HCT116 (cell line): ENCODE results near the gene ST6GALNAC5. TPM values are rescaled to one million over a fixed set of nuclear protein-coding genes. Genes with fewer than 3 reads are reported as not detected.
A peak's percentile ranks its signal among the peaks of the same experiment; 100 is the strongest.

ENCODE experiments used
- ATAC-seq: fragments of 200-7000 bp; cut with Tn5 transposase; 2 replicates; pipeline ENCODE4 v1.9.1; 2020; ENCODE audit warnings: mild to moderate bottlenecking, moderate library complexity
- BruUV-seq: library from RNA; stranded (reverse); fragments of 400-500 nt; replicated peaks from 2 replicates; lab custom pipeline; 2021; lab: Mats Ljungman, UMichigan
- CTCF ChIA-PET: fragments of 300-600 bp; sonication (Branson Sonifier 250); formaldehyde crosslinking; loops from one replicate; lab custom pipeline; 2021; ENCODE audit warnings: antibody characterized with exemption; lab: Charles Lee
- POLR2A ChIA-PET: fragments of 300-600, 350-600 bp; sonication (Branson Sonifier 250); formaldehyde crosslinking; loops from one replicate; lab custom pipeline; 2021; ENCODE audit warnings: antibody characterized with exemption; lab: Charles Lee
- RAD21 ChIA-PET, 2 experiments: fragments of 300-600 bp; sonication (Branson Sonifier 250); formaldehyde crosslinking; loops; one replicate each; lab custom pipeline; 2023; ENCODE audit warnings: low total read pairs in 2 of 2; ENCODE audit not compliant: uncharacterized antibody in 2 of 2, unreplicated experiment in 2 of 2, low non-redundant PET in 1 of 2; lab: Charles Lee
- DNase-seq: peaks from one replicate; pipeline ENCODE4 v3.0.0-alpha.2; 2010; ENCODE audit warnings: low read depth, low spot score
- H2AFZ ChIP-seq: fragments of 200-600 bp; shearing (Covaris generic), sonication (generic); 2 replicates; pipeline ENCODE4 v1.6.1; 2017; ENCODE audit warnings: low read depth, mixed run types, mixed read lengths, antibody characterized with exemption, low read length; ENCODE audit not compliant: poor library complexity, severe bottlenecking
- H3K27ac ChIP-seq: 2 replicates; pipeline ENCODE4 v1.5.1; 2012; ENCODE audit warnings: low read depth, low read length
- H3K27me3 ChIP-seq: fragments of 200-600 bp; sonication (generic); 2 replicates; pipeline ENCODE4 v1.6.1; 2016; ENCODE audit warnings: mixed run types, low read length, mixed read lengths; ENCODE audit not compliant: insufficient read depth
- H3K36me3 ChIP-seq, 2 experiments: fragments of 200-500 bp in 1 of 2; fragments of 200-600 bp in 1 of 2; sonication (Bioruptor generic) in 1 of 2; sonication (generic) in 1 of 2; 2 replicates each; pipeline versions ENCODE4 v1.5.1 to v1.6.1; 2014 to 2016; ENCODE audit warnings: low read length in 2 of 2, inconsistent platforms in 1 of 2, mixed read lengths in 1 of 2, mixed run types in 1 of 2; ENCODE audit not compliant: insufficient read depth in 2 of 2, control insufficient read depth in 1 of 2
- H3K4me1 ChIP-seq, 2 experiments: fragments of 200-600 bp in 1 of 2; sonication (generic) in 1 of 2; 2 replicates each; pipeline versions ENCODE4 v1.5.1 to v1.6.1; 2012 to 2017; ENCODE audit warnings: low read length in 2 of 2, inconsistent platforms in 1 of 2, mild to moderate bottlenecking in 1 of 2, mixed read lengths in 1 of 2, mixed run types in 1 of 2, moderate library complexity in 1 of 2; ENCODE audit not compliant: insufficient read depth in 2 of 2, control insufficient read depth in 1 of 2
- H3K4me2 ChIP-seq: fragments of 200-600 bp; sonication (generic); 2 replicates; pipeline ENCODE4 v1.6.1; 2017; ENCODE audit warnings: mixed run types, low read length, mixed read lengths
- H3K4me3 ChIP-seq, 2 experiments: fragments of 200-600 bp in 1 of 2; sonication (generic) in 1 of 2; replicated peaks in 1 of 2; 2 replicates each; pipeline ENCODE4 v1.5.1; 2011 to 2016; ENCODE audit warnings: low read length in 2 of 2, control low read depth in 1 of 2, low read depth in 1 of 2, mild to moderate bottlenecking in 1 of 2, mixed read lengths in 1 of 2, mixed run types in 1 of 2
- H3K79me2 ChIP-seq: fragments of 200-600 bp; sonication (generic); 2 replicates; pipeline ENCODE4 v1.6.1; 2017; ENCODE audit warnings: mild to moderate bottlenecking, mixed run types, low read length, moderate library complexity, mixed read lengths; ENCODE audit not compliant: insufficient read depth
- H3K9ac ChIP-seq: fragments of 200-600 bp; sonication (generic); 2 replicates; pipeline ENCODE4 v1.6.1; 2016; ENCODE audit warnings: low read length, mixed read lengths
- H3K9me2 ChIP-seq: fragments of 200-600 bp; sonication (generic), shearing (Covaris generic); 2 replicates; pipeline ENCODE4 v1.6.1; 2017; ENCODE audit warnings: mixed run types, mild to moderate bottlenecking, moderate library complexity; ENCODE audit not compliant: insufficient read depth
- H3K9me3 ChIP-seq, 2 experiments: fragments of 200-500 bp in 1 of 2; fragments of 200-600 bp in 1 of 2; sonication (Bioruptor generic) in 1 of 2; sonication (generic) in 1 of 2; 2 replicates each; pipeline ENCODE4 v1.6.1; 2014 to 2017; ENCODE audit warnings: low read length in 2 of 2, mixed read lengths in 2 of 2, inconsistent platforms in 1 of 2, low read depth in 1 of 2, mild to moderate bottlenecking in 1 of 2, mixed run types in 1 of 2, moderate library complexity in 1 of 2; ENCODE audit not compliant: control insufficient read depth in 1 of 2, insufficient read depth in 1 of 2
- H4K20me1 ChIP-seq: fragments of 200-600 bp; sonication (generic), shearing (Covaris generic); 2 replicates; pipeline ENCODE4 v1.6.1; 2017; ENCODE audit warnings: mixed run types, mild to moderate bottlenecking, moderate library complexity; ENCODE audit not compliant: insufficient read depth
- CBX3 ChIP-seq: IDR thresholded peaks from 2 replicates; pipeline ENCODE4 v1.6.1; 2012; ENCODE audit warnings: low read depth
- CEBPB ChIP-seq: IDR thresholded peaks from 2 replicates; pipeline ENCODE4 v1.6.1; 2012; ENCODE audit warnings: low read depth
- EGR1 ChIP-seq: IDR thresholded peaks from 2 replicates; pipeline ENCODE4 v1.6.1; 2012; ENCODE audit warnings: low read depth
- EZH2 ChIP-seq: fragments of 200-600 bp; sonication (generic); IDR thresholded peaks from 2 replicates; pipeline ENCODE4 v1.6.1; 2017; ENCODE audit warnings: antibody characterized with exemption, mixed run types
- POLR2AphosphoS5 ChIP-seq: IDR thresholded peaks from 2 replicates; pipeline ENCODE4 v1.6.1; 2011; ENCODE audit warnings: mild to moderate bottlenecking, low read depth, low read length, moderate library complexity
- RAD21 ChIP-seq: IDR thresholded peaks from 2 replicates; pipeline ENCODE4 v1.6.1; 2012; ENCODE audit warnings: low read depth, mild to moderate bottlenecking
- SP1 ChIP-seq: IDR thresholded peaks from 2 replicates; pipeline ENCODE4 v1.6.1; 2012; ENCODE audit warnings: low read depth
- TCF7L2 ChIP-seq: IDR thresholded peaks from 2 replicates; pipeline ENCODE4 v1.7.0; 2011; ENCODE audit warnings: borderline replicate concordance, inconsistent platforms; ENCODE audit not compliant: insufficient read depth, insufficient read length; ENCODE audit errors: extremely low read depth
- YY1 ChIP-seq: IDR thresholded peaks from 2 replicates; pipeline ENCODE4 v1.6.1; 2011; ENCODE audit warnings: low read length, low read depth, moderate library complexity, mild to moderate bottlenecking; ENCODE audit not compliant: insufficient replicate concordance; ENCODE audit errors: extremely low read depth
- ZFX ChIP-seq: fragments of 450-650 bp; IDR thresholded peaks from 2 replicates; pipeline ENCODE4 v1.6.1; 2017
- ZNF274 ChIP-seq: fragments of 200-500 bp; sonication (Bioruptor generic); IDR thresholded peaks from 2 replicates; pipeline ENCODE4 v1.6.1; 2014; ENCODE audit warnings: mild to moderate bottlenecking, low read depth, low read length, inconsistent platforms
- intact Hi-C: fragments of 100-400 bp; cut with micrococcal nuclease; formaldehyde crosslinking; loops from 2 replicates; pipeline ENCODE4 v1.10.0; 2022
- total RNA-seq: library from RNA; stranded (reverse); gene quantifications from one replicate; pipeline ENCODE4 v1.2.1, GENCODE V29; 2021; ENCODE audit not compliant: unreplicated experiment
- TF ChIP-seq, protein P1 (sequence below): IDR thresholded peaks from 2 replicates; pipeline ENCODE4 v1.6.1; 2011; ENCODE audit warnings: mild to moderate bottlenecking, low read length, moderate library complexity; ENCODE audit not compliant: insufficient replicate concordance; ENCODE audit errors: extremely low read depth
- TF ChIP-seq, protein P2 (sequence below): IDR thresholded peaks from 2 replicates; pipeline ENCODE4 v1.6.1; 2012; ENCODE audit warnings: low read depth
- TF ChIP-seq, protein P3 (sequence below): IDR thresholded peaks from 2 replicates; pipeline ENCODE4 v1.6.1; 2012
- TF ChIP-seq, protein P4 (sequence below): IDR thresholded peaks from 2 replicates; pipeline ENCODE4 v1.6.1; 2012

The ST6GALNAC5 gene
- total RNA-seq, 1 experiment from 2014 or later: 1.2 TPM

DNA sequence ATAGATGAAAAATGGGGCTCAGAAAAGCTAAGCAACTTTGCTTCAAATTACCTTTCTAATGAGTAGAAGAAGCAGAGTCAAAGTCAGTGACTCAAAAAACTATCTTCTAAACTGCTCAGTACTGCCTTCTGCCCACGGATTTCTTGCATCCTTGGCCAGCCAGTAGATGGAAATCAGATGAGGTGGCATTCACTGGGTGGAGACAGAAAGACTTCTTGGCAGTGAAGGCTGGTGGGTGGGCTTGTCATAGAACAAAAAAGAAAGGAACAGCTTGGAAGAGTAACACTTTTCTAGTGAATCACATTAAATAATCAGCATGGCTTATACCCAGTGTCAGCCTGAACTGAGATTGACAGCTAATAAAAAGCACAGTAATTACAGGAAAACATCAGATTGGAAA lies 170.7 kb downstream of the ST6GALNAC5 start:
- BruUV-seq: no TSS peak

DNA sequence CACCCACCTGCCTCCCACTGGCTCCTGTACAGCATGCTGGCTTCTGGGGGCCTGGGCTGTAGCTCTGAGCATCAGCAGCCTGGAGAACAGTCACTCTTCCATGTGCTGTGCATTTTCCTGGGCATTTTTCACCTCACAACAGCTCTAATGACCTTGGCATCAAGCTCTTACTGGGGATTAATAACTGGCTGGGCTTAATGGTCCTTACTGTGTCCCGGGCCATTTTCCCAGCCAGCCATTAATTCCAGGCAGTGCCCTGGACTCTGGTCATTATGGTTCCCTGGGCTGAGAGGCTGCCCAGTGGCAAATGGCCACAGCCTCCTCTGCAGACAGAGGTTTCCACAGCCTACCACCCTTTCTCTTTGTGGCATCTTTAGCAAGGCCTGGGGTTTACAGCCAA lies 171.8 kb downstream of the ST6GALNAC5 start:
- H3K9me2 ChIP-seq: no peaks in the 10 kb centered on the region
- H3K36me3 ChIP-seq: no peaks in the 10 kb centered on the region
- H3K4me1 ChIP-seq: peaks cover 0 to 26% of the 10 kb centered on the region in 2 experiments; a peak in 2 of 4 replicates
- CTCF ChIA-PET: no interaction called here
- no peak overlapping the region for H2AFZ ChIP-seq
- POLR2A ChIA-PET: no interaction called here
- H4K20me1 ChIP-seq: no peaks in the 10 kb centered on the region
- no peaks in the 10 kb centered on the region for H3K79me2 ChIP-seq
- H3K9ac ChIP-seq: no peak overlapping the region
- ATAC-seq: no peak
- RAD21 ChIA-PET: no interaction called here
- no peak overlapping the region for H3K27ac ChIP-seq
- peak overlapping the region; percentile 53; the same call in 1 of the 2 replicates for H3K4me2 ChIP-seq
- no TSS peak for BruUV-seq
- no peak overlapping the region for H3K4me3 ChIP-seq
- no peaks in the 10 kb centered on the region for H3K9me3 ChIP-seq
- DNase-seq: no peak
- intact Hi-C loops: loop anchor here (10.0 kb wide), 1 partner anchor 884 kb away; no protein-coding TSS in a partner anchor
- H3K27me3 ChIP-seq: no peaks in the 10 kb centered on the region
- TF ChIP-seq EGR1: no peak
- TF ChIP-seq ZFX: no peak
- TF ChIP-seq, protein P1, sequence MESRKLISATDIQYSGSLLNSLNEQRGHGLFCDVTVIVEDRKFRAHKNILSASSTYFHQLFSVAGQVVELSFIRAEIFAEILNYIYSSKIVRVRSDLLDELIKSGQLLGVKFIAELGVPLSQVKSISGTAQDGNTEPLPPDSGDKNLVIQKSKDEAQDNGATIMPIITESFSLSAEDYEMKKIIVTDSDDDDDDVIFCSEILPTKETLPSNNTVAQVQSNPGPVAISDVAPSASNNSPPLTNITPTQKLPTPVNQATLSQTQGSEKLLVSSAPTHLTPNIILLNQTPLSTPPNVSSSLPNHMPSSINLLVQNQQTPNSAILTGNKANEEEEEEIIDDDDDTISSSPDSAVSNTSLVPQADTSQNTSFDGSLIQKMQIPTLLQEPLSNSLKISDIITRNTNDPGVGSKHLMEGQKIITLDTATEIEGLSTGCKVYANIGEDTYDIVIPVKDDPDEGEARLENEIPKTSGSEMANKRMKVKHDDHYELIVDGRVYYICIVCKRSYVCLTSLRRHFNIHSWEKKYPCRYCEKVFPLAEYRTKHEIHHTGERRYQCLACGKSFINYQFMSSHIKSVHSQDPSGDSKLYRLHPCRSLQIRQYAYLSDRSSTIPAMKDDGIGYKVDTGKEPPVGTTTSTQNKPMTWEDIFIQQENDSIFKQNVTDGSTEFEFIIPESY: no peak
- no peak for TF ChIP-seq YY1
- no peak for TF ChIP-seq EZH2
- no peak for TF ChIP-seq CEBPB
- TF ChIP-seq, protein P2, sequence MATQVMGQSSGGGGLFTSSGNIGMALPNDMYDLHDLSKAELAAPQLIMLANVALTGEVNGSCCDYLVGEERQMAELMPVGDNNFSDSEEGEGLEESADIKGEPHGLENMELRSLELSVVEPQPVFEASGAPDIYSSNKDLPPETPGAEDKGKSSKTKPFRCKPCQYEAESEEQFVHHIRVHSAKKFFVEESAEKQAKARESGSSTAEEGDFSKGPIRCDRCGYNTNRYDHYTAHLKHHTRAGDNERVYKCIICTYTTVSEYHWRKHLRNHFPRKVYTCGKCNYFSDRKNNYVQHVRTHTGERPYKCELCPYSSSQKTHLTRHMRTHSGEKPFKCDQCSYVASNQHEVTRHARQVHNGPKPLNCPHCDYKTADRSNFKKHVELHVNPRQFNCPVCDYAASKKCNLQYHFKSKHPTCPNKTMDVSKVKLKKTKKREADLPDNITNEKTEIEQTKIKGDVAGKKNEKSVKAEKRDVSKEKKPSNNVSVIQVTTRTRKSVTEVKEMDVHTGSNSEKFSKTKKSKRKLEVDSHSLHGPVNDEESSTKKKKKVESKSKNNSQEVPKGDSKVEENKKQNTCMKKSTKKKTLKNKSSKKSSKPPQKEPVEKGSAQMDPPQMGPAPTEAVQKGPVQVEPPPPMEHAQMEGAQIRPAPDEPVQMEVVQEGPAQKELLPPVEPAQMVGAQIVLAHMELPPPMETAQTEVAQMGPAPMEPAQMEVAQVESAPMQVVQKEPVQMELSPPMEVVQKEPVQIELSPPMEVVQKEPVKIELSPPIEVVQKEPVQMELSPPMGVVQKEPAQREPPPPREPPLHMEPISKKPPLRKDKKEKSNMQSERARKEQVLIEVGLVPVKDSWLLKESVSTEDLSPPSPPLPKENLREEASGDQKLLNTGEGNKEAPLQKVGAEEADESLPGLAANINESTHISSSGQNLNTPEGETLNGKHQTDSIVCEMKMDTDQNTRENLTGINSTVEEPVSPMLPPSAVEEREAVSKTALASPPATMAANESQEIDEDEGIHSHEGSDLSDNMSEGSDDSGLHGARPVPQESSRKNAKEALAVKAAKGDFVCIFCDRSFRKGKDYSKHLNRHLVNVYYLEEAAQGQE: no peak
- TF ChIP-seq, protein P3, sequence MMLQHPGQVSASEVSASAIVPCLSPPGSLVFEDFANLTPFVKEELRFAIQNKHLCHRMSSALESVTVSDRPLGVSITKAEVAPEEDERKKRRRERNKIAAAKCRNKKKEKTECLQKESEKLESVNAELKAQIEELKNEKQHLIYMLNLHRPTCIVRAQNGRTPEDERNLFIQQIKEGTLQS: no peak
- no peak for TF ChIP-seq RAD21
- TF ChIP-seq ZNF274: no peak
- TF ChIP-seq, protein P4, sequence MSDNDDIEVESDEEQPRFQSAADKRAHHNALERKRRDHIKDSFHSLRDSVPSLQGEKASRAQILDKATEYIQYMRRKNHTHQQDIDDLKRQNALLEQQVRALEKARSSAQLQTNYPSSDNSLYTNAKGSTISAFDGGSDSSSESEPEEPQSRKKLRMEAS: no peak
- TF ChIP-seq SP1: no peak
- TF ChIP-seq POLR2AphosphoS5: no peak
- TF ChIP-seq TCF7L2: no peak
- TF ChIP-seq CBX3: no peak

More for the DNA sequence above, 170.7 kb downstream of the ST6GALNAC5 start:
- Histone ChIP-seq H3K9ac (no peak overlapping the region), H3K27me3 (no peaks in the 10 kb centered on the region), H3K36me3 (no peaks in the 10 kb centered on the region), H3K79me2 (no peaks in the 10 kb centered on the region), H3K4me2 (no peak overlapping the region), H3K9me3 (no peaks in the 10 kb centered on the region), H4K20me1 (no peaks in the 10 kb centered on the region), H3K27ac (no peak overlapping the region), H2AFZ (no peak overlapping the region), H3K4me3 (no peak overlapping the region), H3K9me2 (no peaks in the 10 kb centered on the region), H3K4me1 (peaks cover 0 to 24% of the 10 kb centered on the region in 2 experiments; a peak in 2 of 4 replicates)
- DNase-seq (no peak), ATAC-seq (no peak)
- ChIA-PET POLR2A (no interaction called here), CTCF (no interaction called here), RAD21 (no interaction called here)
- TF ChIP-seq YY1: no peak
- intact Hi-C loops: loop anchor here (10.0 kb wide), 1 partner anchor 883 kb away; no protein-coding TSS in a partner anchor
